Measurements from ENCODE around the gene KCNH5.

DNA sequence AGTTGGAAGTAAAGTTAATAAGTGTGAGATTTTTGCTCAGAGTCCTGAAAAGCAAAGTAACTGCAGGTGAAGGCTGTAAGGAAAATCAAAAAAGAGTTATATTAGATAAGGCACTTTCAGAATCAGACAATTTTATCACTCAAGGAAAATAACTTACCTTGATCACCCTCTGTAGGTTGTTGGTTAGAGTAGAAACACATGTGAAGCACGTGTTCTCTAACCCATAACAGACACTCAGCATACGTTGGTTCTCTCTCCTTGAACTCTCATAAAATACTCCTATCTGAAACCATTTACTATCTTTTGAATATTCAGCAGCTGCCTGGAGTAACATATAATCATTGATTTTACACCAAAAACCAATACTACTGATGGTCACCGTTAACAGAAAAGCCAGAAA, 335.5 kb downstream of the KCNH5 start:
- TF ChIP-seq CTCF (IDR thresholded peaks at IDR 0.05; ENCODE audit: low read length) (no peak), EZH2 (optimal IDR thresholded peaks at IDR 0.05; ENCODE audit: low read depth, low read length) (no peak)

Data from MM.1S (cell line).